ENCODE data around the gene ZCCHC24.

- TF ChIP-seq CTCF (conservative IDR thresholded peaks at IDR 0.05) (no peak), ZFX (IDR thresholded peaks at IDR 0.05) (no peak)
Observed at GRCh38 chr10:79342811-79343561, 102.4 kb downstream of the ZCCHC24 start.
